ENCODE results near the gene CD74.

The CD74 gene

GRCh38 chr5:150364004-150364403 is 48.7 kb downstream of the CD74 start:
- no peak for DNase-seq (ENCODE audit: low read depth in 3 of 3)

DNA sequence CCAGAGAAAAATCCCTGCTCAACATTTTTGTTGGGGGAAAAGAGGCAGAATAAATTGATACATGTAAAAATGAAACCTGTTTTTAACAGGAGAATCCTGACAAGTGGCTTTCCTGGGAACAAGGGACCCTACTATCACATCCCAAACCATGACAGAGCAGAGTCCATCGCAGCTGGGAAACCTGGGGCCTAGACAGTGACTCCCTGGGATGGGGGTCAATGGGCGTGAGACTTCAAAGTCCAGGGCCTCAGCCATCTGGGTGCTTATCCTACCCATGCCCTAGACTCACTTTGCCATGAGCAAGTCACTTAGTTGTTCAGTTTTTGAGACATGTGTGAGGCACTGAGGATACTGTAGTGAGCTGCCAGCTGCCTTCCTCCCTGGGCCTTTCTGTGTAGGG is 49.5 kb downstream of the CD74 start:
- DNase-seq (ENCODE audit: low read depth in 3 of 3) = no peak

- no peak for DNase-seq (ENCODE audit: low read depth in 3 of 3)
Measured at GRCh38 chr5:150361301-150361700, 51.4 kb downstream of the CD74 start.

- no peak for DNase-seq (ENCODE audit: low read depth in 3 of 3)
Measured at GRCh38 chr5:150358261-150359095, 54.2 kb downstream of the CD74 start.

DNA sequence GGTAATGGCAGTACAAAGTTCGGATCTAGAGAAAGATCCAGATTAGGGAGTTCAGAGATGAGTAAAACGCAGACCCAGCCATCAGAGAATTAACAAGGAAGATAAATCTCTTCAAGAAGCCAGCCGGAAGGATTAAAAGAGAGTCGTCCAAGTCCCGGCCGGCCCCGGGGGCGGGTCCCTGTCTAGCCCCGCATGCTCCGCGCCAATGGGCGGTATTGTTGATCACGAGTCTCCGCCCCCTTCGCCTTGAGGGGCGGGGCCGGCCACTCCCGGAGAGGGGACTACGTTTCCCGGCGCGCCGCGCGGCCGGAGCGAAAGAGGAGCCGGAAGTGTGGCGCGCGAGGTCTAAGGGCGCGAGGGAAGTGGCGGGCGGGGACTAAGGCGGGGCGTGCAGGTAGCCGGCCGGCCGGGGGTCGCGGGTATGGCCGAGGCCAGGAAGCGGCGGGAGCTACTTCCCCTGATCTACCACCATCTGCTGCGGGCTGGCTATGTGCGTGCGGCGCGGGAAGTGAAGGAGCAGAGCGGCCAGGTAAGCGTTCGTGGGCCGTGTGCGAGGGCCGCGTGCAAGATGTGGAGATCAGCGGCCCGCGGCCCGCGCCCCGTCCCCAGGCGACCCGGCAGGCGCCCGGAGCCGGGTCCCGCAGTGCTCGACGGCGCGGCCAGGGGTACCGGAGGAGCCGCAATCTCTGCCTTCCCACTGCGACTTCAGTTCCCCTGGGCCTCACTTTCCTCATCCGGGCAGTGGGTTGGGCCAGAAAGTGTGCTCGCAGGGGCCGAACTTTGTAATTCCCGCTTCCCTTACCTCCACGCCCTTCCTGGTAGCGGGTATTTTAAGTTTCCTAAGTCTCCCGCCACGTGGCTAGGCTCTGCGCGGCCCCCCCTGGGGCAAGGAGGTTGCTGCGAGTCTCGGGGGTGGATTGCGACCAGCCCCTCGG is 55.1 kb downstream of the CD74 start, which contains the start of gene TCOF1:
Gene TCOF1, plus strand, starts transcription at position 372 of the 935 bp plus-strand sequence. Its CDS starts 50 bp downstream, at position 422.
- DNase-seq (ENCODE audit: low read depth in 3 of 3) = peak; percentile 94 to 95 (median 94)

DNA sequence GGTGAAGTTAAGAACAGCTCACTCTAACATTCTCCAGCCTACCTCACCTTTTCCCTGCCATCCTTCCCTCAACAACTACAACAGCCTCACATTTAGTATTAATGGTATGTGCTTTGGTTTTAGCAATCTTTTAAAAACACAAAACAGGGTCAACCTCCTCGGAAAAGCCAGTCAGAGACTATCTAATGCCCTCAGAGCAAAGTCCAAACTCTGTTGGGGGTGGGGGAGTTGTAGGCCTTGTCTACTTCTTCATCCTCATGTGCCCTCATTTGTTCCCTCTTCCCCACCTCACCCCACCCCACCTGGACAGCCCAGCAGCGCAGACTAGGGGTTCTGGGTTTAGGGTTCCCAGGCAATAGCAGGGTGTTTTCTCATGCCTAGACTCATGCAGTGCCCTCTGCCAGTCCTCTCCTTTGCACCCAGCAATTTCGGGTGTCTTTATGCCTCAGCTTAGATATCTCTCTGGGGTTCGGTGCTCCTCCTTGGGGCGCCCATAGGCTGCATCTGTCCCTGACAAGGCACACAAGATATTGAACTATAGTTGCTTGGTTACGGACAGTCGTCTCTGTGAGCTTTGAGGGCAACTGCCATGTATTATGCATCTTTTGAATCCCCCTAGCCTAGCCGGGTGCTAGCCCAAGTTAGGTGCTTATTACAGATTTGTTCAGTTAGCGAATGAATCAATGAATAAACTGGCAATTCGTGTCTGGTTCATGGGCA is 56.0 kb downstream of the CD74 start:
- DNase-seq (ENCODE audit: low read depth in 3 of 3) = no peak

DNA sequence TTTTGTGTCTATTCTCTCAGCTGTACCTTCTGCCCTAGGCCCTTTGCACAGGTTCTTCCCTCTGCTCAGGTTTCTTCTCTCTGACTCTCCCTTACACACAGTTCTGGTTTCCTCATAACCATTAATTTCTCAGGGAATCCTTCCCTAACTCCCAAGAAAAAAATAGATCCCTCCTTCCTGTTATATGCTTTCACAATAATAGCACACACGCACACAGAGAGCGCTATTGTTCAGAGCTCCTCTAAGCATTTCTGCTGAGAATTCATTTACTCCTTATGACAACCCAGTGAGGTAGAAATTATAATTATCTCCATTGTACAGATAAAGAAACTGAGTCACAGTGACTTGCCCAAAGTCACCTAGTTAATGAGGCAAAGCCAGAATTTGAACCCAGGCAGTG is 56.9 kb downstream of the CD74 start:
- DNase-seq (ENCODE audit: low read depth in 3 of 3) = no peak

GRCh38 chr5:150353032-150353675 is 59.6 kb downstream of the CD74 start:
- no peak for DNase-seq (ENCODE audit: low read depth in 3 of 3)

DNA sequence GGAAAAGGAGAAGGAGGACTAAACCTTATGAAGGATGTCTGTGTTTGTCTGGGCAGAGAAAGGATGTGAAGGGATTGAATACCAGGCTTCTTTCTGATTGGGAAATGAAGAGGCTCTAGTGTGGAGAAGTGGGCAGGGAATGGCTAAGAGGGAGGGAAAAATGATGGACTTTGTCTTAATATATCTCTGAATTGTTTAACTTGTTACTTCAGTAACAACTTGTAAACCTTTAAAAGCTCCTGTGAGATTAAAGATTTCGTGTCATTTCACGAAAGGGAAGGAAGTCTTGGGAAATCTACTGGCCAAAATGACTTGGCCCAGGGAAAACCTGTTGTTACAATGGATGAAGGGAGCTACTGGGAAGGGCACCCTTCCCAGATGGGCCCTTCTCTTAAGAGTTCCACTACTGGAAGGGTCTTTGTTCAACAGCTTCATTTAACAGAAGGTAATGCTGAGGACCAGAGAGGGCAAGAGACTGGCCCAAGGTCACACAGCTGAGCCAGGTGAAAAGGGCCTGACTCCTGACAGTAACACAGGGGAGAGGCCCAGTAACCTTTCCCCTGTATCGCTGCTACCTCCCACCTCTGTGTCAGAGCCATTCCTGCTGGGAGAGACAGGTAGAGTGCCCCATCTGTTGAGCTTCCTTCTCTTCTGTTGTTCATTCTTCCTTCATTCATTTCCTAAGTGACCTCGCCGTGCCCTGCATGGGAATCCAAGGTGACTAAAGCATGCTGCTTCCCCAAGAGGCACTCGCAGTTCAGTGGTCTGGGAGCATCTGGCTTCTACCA is 60.3 kb downstream of the CD74 start:
- DNase-seq (ENCODE audit: low read depth in 3 of 3) = no peak

All from stimulated activated CD4-positive, alpha-beta T cell treated with anti-CD3 and anti-CD28 coated beads, TNF-alpha, amount 100 ng/mL, for 48 hours (primary cell).